NCI-H748 (cell line): ENCODE results near the gene GCAT.

Experiments
- DNase-seq: peaks from one replicate; lab custom pipeline; 2025; ENCODE audit not compliant: unreplicated experiment; lab: John Stamatoyannopoulos, UW

The GCAT gene

GRCh38 chr22:37842015-37842793, 34.5 kb downstream of the GCAT start:
- DNase-seq = no peak

GRCh38 chr22:37843741-37844089, 36.0 kb downstream of the GCAT start:
- DNase-seq = no peak

- no peak for DNase-seq
Measured at GRCh38 chr22:37844904-37845329, 37.2 kb downstream of the GCAT start.

GRCh38 chr22:37846433-37846832, 38.7 kb downstream of the GCAT start:
- DNase-seq = no peak

GRCh38 chr22:37848587-37849088, 40.9 kb downstream of the GCAT start:
- DNase-seq = no peak

- peak; percentile 88 for DNase-seq
Measured at GRCh38 chr22:37849089-37849751, 41.5 kb downstream of the GCAT start, which contains the start of gene EIF3L. TSS of gene EIF3L (plus strand) at chr22:37849419. CDS start at chr22:37849450, 31 bp downstream.

GRCh38 chr22:37850801-37851200, 43.1 kb downstream of the GCAT start:
- DNase-seq = no peak

- DNase-seq = no peak
Measured at GRCh38 chr22:37852418-37852817, 44.7 kb downstream of the GCAT start.

GRCh38 chr22:37854946-37855345, 47.2 kb downstream of the GCAT start:
- DNase-seq = no peak

GRCh38 chr22:37855462-37855861, 47.7 kb downstream of the GCAT start:
- DNase-seq = no peak

- no peak for DNase-seq
Measured at GRCh38 chr22:37860796-37861421, 53.2 kb downstream of the GCAT start.

- no peak for DNase-seq
Measured at GRCh38 chr22:37862570-37863325, 55.0 kb downstream of the GCAT start.

- no peak for DNase-seq
Measured at GRCh38 chr22:37865510-37865909, 57.8 kb downstream of the GCAT start.
